MM.1S (cell line): ENCODE measurements around the gene CNGA1.
A peak's percentile ranks its signal among the peaks of the same experiment; 100 is the strongest.

Experiments
- EZH2 ChIP-seq: fragments of 300-600 bp; sonication (generic); optimal IDR thresholded peaks from 2 replicates; pipeline ENCODE3; 2017; ENCODE audit warnings: low read depth, mild to moderate bottlenecking, antibody characterized with exemption, low read length, mixed read lengths
- EZH2phosphoT487 ChIP-seq: fragments of 300-600 bp; sonication (generic); IDR thresholded peaks from 2 replicates; pipeline ENCODE4 v1.6.1; 2018; ENCODE audit warnings: antibody characterized with exemption, low read length
- TF ChIP-seq, protein P1 (sequence below): fragments of 300-600 bp; sonication (generic); IDR thresholded peaks from 2 replicates; pipeline ENCODE4 v1.5.1; 2016; ENCODE audit warnings: antibody characterized with exemption, low read length, mixed read lengths

DNA sequence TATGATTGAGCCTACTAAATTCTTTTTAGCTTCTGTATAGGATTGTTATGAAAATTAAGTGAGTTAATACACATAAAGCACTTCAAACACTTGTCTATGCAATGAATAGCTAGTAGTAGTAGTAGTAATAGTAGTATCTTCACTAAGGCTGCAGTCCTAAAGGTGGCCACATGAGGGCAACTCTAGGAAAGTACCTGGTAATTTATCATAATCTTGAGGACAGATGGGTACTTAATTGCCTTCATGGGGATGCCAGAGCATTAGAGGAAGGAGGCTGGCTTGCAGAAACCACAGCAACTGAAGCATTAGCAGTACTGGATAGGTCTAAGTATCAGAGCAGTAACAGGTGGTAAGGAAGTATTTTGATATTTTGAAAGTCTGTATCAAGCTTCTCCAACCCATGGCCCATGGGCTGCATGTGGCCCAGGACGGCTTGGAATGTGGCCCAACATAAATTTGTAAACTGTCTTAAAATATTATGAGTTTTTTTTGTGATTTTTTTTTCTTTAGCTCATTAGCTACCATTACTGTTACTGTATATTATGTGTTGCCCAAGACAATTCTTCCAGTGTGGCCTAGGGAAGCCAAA lies 17.4 kb upstream of the CNGA1 start:
- TF ChIP-seq, protein P1, sequence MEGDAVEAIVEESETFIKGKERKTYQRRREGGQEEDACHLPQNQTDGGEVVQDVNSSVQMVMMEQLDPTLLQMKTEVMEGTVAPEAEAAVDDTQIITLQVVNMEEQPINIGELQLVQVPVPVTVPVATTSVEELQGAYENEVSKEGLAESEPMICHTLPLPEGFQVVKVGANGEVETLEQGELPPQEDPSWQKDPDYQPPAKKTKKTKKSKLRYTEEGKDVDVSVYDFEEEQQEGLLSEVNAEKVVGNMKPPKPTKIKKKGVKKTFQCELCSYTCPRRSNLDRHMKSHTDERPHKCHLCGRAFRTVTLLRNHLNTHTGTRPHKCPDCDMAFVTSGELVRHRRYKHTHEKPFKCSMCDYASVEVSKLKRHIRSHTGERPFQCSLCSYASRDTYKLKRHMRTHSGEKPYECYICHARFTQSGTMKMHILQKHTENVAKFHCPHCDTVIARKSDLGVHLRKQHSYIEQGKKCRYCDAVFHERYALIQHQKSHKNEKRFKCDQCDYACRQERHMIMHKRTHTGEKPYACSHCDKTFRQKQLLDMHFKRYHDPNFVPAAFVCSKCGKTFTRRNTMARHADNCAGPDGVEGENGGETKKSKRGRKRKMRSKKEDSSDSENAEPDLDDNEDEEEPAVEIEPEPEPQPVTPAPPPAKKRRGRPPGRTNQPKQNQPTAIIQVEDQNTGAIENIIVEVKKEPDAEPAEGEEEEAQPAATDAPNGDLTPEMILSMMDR, result peak; percentile 75
- TF ChIP-seq EZH2phosphoT487 (no peak), EZH2 (no peak)
